Osteoblast (primary cell): ENCODE measurements around the gene PTPRR. TPM values are rescaled to one million over a fixed set of nuclear protein-coding genes. Genes with fewer than 3 reads are reported as not detected.

Experiments
- DNase-seq: peaks from one replicate; pipeline ENCODE4 v3.0.0; 2011; ENCODE audit warnings: low spot score, mixed read lengths; ENCODE audit not compliant: insufficient read length; ENCODE audit errors: missing footprints
- H2AFZ ChIP-seq: 2 replicates; pipeline ENCODE4 v1.6.0; 2011; ENCODE audit warnings: mild to moderate bottlenecking, low read length
- H3K27ac ChIP-seq: 2 replicates; pipeline ENCODE4 v1.5.1; 2011; ENCODE audit warnings: mild to moderate bottlenecking, low read depth, low read length, moderate library complexity
- H3K27me3 ChIP-seq: 2 replicates; pipeline ENCODE4 v1.6.0; 2012; ENCODE audit warnings: mild to moderate bottlenecking, control low read depth, inconsistent platforms, low read length, moderate library complexity; ENCODE audit not compliant: insufficient read depth
- H3K36me3 ChIP-seq: 2 replicates; pipeline ENCODE4 v1.5.1; 2011; ENCODE audit warnings: mild to moderate bottlenecking, low read length, control low read depth, moderate library complexity; ENCODE audit not compliant: insufficient read depth
- H3K4me1 ChIP-seq: 2 replicates; pipeline ENCODE4 v1.5.1; 2011; ENCODE audit warnings: mild to moderate bottlenecking, low read length, control low read depth, moderate library complexity; ENCODE audit not compliant: insufficient read depth
- H3K4me2 ChIP-seq: 2 replicates; pipeline ENCODE4 v1.6.0; 2011; ENCODE audit warnings: mild to moderate bottlenecking, low read length; ENCODE audit not compliant: insufficient read depth
- H3K4me3 ChIP-seq: fragments of 200-600 bp; sonication (generic); 3 replicates; pipeline ENCODE4 v1.5.1; 2012; ENCODE audit warnings: mild to moderate bottlenecking, low read length, inconsistent platforms; ENCODE audit not compliant: insufficient read depth
- H3K79me2 ChIP-seq: 2 replicates; pipeline ENCODE4 v1.6.0; 2012; ENCODE audit warnings: mild to moderate bottlenecking, low read length, control low read depth, inconsistent platforms; ENCODE audit not compliant: insufficient read depth
- H3K9me3 ChIP-seq: 2 replicates; pipeline ENCODE4 v1.5.1; 2011; ENCODE audit warnings: low read depth, low read length, control low read depth
- H4K20me1 ChIP-seq: 2 replicates; pipeline ENCODE4 v1.6.0; 2012; ENCODE audit warnings: mild to moderate bottlenecking, low read length, control low read depth; ENCODE audit not compliant: insufficient read depth
- total RNA-seq: library from RNA; depleted of rRNA; stranded (reverse); fragments of >200 nt; gene quantifications from 2 replicates; pipeline ENCODE4 v1.2.3, GENCODE V29; 2012
- TF ChIP-seq, protein P1 (sequence below): IDR thresholded peaks from 2 replicates; pipeline ENCODE4 v1.5.1; 2011; ENCODE audit warnings: mild to moderate bottlenecking, low read depth, low read length, moderate library complexity; ENCODE audit errors: extremely low read depth

PTPRR gene
- total RNA-seq, 1 donor, result not detected

DNA sequence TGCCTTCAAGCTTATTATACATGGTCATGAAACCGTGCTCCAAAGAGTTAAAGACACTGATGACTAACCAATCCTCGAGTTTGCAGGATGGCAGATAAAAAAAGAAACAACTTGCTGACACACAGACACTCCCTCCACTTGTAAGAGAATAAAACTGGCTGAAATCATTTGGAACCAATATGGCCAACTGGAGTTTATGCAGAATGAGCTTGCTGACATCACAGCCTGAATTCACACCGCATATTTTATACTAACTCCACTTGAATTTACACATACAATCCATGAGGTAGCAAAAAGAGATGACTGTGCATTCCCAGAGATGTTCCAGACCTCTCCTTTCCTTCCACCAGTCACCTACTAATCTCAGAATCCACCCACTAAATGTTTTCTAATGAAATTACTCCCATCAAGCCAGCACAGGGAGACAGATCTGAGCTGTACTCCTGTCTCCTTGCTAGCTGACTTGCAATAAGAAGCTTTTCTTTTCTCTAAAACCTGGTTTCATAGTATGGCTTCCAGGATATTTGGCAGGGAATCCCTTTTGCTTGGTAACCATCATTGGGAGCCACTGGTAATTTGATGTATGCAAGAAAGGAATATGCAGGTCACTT lies 15.8 kb upstream of the PTPRR start:
- DNase-seq, result no peak
- Histone ChIP-seq H3K4me2 (no peak overlapping the region), H3K27ac (no peak overlapping the region), H3K9me3 (no peaks in the 10 kb centered on the region), H3K36me3 (no peaks in the 10 kb centered on the region), H4K20me1 (no peaks in the 10 kb centered on the region), H2AFZ (no peak overlapping the region), H3K4me1 (no peaks in the 10 kb centered on the region), H3K79me2 (no peaks in the 10 kb centered on the region), H3K27me3 (no peaks in the 10 kb centered on the region), H3K4me3 (no peak overlapping the region)
- TF ChIP-seq, protein P1, sequence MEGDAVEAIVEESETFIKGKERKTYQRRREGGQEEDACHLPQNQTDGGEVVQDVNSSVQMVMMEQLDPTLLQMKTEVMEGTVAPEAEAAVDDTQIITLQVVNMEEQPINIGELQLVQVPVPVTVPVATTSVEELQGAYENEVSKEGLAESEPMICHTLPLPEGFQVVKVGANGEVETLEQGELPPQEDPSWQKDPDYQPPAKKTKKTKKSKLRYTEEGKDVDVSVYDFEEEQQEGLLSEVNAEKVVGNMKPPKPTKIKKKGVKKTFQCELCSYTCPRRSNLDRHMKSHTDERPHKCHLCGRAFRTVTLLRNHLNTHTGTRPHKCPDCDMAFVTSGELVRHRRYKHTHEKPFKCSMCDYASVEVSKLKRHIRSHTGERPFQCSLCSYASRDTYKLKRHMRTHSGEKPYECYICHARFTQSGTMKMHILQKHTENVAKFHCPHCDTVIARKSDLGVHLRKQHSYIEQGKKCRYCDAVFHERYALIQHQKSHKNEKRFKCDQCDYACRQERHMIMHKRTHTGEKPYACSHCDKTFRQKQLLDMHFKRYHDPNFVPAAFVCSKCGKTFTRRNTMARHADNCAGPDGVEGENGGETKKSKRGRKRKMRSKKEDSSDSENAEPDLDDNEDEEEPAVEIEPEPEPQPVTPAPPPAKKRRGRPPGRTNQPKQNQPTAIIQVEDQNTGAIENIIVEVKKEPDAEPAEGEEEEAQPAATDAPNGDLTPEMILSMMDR, result no peak

DNA sequence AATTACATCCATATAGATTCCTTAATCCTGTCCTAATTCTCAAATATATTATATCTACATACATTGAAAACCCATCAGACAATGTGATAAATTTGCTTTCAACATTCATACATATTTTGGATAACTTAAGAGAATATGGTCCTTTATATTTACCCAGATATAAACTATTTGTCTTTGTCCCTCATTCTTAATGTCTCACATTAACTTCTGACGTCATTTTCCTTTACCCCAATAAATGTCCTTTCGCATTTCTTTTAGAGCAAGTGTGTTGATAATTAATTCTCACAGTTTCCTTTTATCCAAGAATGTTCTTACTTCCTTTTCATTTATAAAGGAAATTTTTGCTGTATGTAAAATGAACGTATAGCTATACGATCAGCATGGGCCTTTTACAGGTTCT lies 12.6 kb upstream of the PTPRR start:
- no peaks in the 10 kb centered on the region for H3K9me3 ChIP-seq
- no peak overlapping the region for H2AFZ ChIP-seq
- TF ChIP-seq, protein P1, result no peak
- H3K79me2 ChIP-seq, result no peaks in the 10 kb centered on the region
- DNase-seq, result no peak
- no peak overlapping the region for H3K4me3 ChIP-seq
- H3K4me1 ChIP-seq, result no peaks in the 10 kb centered on the region
- no peaks in the 10 kb centered on the region for H3K36me3 ChIP-seq
- H3K27ac ChIP-seq, result no peak overlapping the region
- H3K4me2 ChIP-seq, result no peak overlapping the region
- H4K20me1 ChIP-seq, result no peaks in the 10 kb centered on the region
- no peaks in the 10 kb centered on the region for H3K27me3 ChIP-seq

DNA sequence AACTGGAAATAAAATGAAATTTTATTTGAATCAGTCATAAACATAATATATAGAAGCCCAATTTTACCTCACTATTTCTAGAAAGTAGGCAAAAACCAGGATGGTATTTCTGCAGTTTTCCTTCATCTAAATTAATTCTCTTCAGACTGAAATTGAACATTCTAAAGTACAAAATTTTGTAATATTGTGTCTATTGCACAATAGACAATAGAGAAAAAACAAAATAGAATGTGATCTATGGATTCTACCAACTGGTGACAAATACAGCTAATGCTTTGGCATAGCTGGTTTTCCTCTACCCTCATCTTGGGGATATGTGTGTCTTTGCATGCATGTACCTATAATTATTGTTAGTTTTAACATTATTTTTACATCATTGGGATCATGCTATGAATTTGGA lies 8.5 kb upstream of the PTPRR start:
- H3K9me3 ChIP-seq, result no peaks in the 10 kb centered on the region
- H3K4me3 ChIP-seq, result no peak overlapping the region
- no peak overlapping the region for H3K27ac ChIP-seq
- H3K27me3 ChIP-seq, result no peaks in the 10 kb centered on the region
- no peaks in the 10 kb centered on the region for H3K79me2 ChIP-seq
- no peaks in the 10 kb centered on the region for H4K20me1 ChIP-seq
- TF ChIP-seq, protein P1, result no peak
- no peaks in the 10 kb centered on the region for H3K36me3 ChIP-seq
- no peak overlapping the region for H2AFZ ChIP-seq
- no peak overlapping the region for H3K4me2 ChIP-seq
- no peak for DNase-seq
- no peaks in the 10 kb centered on the region for H3K4me1 ChIP-seq

DNA sequence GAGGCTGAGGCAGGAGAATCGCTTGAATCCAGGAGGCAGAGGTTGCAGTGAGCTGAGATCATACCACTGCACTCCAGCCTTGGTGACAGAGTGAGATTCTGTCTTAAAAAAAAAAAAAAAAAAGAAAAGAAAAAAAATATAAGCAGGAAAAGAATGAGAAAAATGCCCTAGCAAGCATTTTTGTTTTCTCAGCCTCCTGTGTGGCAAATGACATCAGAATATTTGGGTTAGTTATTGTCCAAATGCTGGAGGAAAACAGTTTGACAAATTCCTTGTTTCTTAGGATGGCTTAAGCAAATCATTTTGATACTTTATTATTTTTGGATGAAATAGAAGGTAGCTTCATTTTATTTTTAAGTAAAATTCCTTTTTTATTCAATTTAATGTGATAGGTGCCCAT lies 7.5 kb upstream of the PTPRR start:
- TF ChIP-seq, protein P1, result no peak
- Histone ChIP-seq H3K4me1 (no peaks in the 10 kb centered on the region), H3K36me3 (no peaks in the 10 kb centered on the region), H3K79me2 (no peaks in the 10 kb centered on the region), H3K9me3 (no peaks in the 10 kb centered on the region), H4K20me1 (no peaks in the 10 kb centered on the region), H3K27me3 (no peaks in the 10 kb centered on the region), H3K4me3 (no peak overlapping the region), H3K27ac (no peak overlapping the region), H3K4me2 (no peak overlapping the region), H2AFZ (no peak overlapping the region)
- DNase-seq, result no peak
